HepG2 (cell line): ENCODE results near the gene AGO4. TPM values are rescaled to one million over a fixed set of nuclear protein-coding genes. Genes with fewer than 3 reads are reported as not detected.
A peak's percentile ranks its signal among the peaks of the same experiment; 100 is the strongest.

Experiments
- GPN1 ChIP-seq: sonication (generic); formaldehyde crosslinking; IDR thresholded peaks from 2 replicates; pipeline ENCODE4 v1.5.1; 2020; ENCODE audit warnings: missing genetic modification reagents, borderline replicate concordance
- KLF15 ChIP-seq: sonication (generic); formaldehyde crosslinking; IDR thresholded peaks from 2 replicates; pipeline ENCODE4 v1.8.1; 2023; ENCODE audit warnings: borderline replicate concordance, mild to moderate bottlenecking, inconsistent platforms, missing genetic modification reagents, mixed read lengths
- KLF6 ChIP-seq: IDR thresholded peaks from 2 replicates; pipeline ENCODE4 v1.8.0; 2016; ENCODE audit warnings: missing biosample characterization, missing genetic modification reagents
- NFRKB ChIP-seq: fragments of 450-650 bp; IDR thresholded peaks from 2 replicates; pipeline ENCODE4 v1.6.1; 2017
- SOX6 ChIP-seq, 2 experiments: fragments of 450-650 bp in 1 of 2; sonication (generic) in 1 of 2; formaldehyde crosslinking in 1 of 2; IDR thresholded peaks; 2 replicates each; pipeline versions ENCODE4 v1.4.0 to v1.6.1; 2017 to 2020; ENCODE audit warnings: antibody characterized with exemption in 1 of 2, mild to moderate bottlenecking in 1 of 2, missing genetic modification reagents in 1 of 2
- TOE1 ChIP-seq: sonication (generic); formaldehyde crosslinking; IDR thresholded peaks from 2 replicates; pipeline ENCODE4 v1.4.0; 2020; ENCODE audit warnings: mild to moderate bottlenecking, missing genetic modification reagents
- ZFY ChIP-seq: sonication (generic); formaldehyde crosslinking; IDR thresholded peaks from 2 replicates; pipeline ENCODE4 v1.4.0; 2020; ENCODE audit warnings: missing genetic modification reagents
- ZNF569 ChIP-seq: sonication (generic); formaldehyde crosslinking; IDR thresholded peaks from 2 replicates; pipeline ENCODE4 v1.5.0; 2020; ENCODE audit warnings: mild to moderate bottlenecking, missing genetic modification reagents, moderate library complexity, borderline replicate concordance
- ZNF724P ChIP-seq: sonication (generic); formaldehyde crosslinking; IDR thresholded peaks from 2 replicates; pipeline ENCODE4 v1.8.0; 2022; ENCODE audit warnings: missing genetic modification reagents, borderline replicate concordance
- ZNF777 ChIP-seq: sonication (generic); formaldehyde crosslinking; IDR thresholded peaks from 2 replicates; pipeline ENCODE4 v1.4.0; 2020; ENCODE audit warnings: missing genetic modification reagents
- ZNF841 ChIP-seq: sonication (generic); formaldehyde crosslinking; IDR thresholded peaks from 2 replicates; pipeline ENCODE4 v1.8.1; 2023; ENCODE audit warnings: missing genetic modification reagents, borderline replicate concordance
- polyA plus RNA-seq, 8 experiments: library from polyadenylated mRNA; depleted of rRNA in 3 of 8; stranded (reverse) in 7 of 8; unstranded in 1 of 8; fragments of >200 nt; fragmentation: Illumina TruSeq in 4 of 8; extraction: Trizol in 4 of 8; gene quantifications; 2 replicates each; pipeline versions ENCODE4 v1.2.1 to v1.2.3, GENCODE V29; 2011 to 2016; ENCODE audit warnings: low read depth in 4 of 8, missing spikeins in 1 of 8, mixed read lengths in 1 of 8; ENCODE audit not compliant: insufficient read depth in 1 of 8
- total RNA-seq, 5 experiments: library from RNA; depleted of rRNA; stranded (reverse); fragments of >200 nt; fragmentation: Illumina TruSeq; extraction: Trizol; gene quantifications; 2 replicates each; pipeline ENCODE4 v1.2.3, GENCODE V29; 2016; ENCODE audit warnings: low read depth in 1 of 5
- TF ChIP-seq, protein P1 (sequence below): sonication (generic); formaldehyde crosslinking; IDR thresholded peaks from 2 replicates; pipeline ENCODE4 v1.5.0; 2020; ENCODE audit warnings: mild to moderate bottlenecking, missing genetic modification reagents
- TF ChIP-seq, protein P2 (sequence below): sonication (generic); formaldehyde crosslinking; IDR thresholded peaks from 2 replicates; pipeline ENCODE4 v1.9.0; 2021; ENCODE audit warnings: missing genetic modification reagents, borderline replicate concordance

AGO4 gene
- total and polyA plus RNA-seq, 2 of the 13 experiments (the other 11 are each of a cell fraction or from before 2014, with no cell fraction given), result 6.0 to 13.8 TPM

DNA sequence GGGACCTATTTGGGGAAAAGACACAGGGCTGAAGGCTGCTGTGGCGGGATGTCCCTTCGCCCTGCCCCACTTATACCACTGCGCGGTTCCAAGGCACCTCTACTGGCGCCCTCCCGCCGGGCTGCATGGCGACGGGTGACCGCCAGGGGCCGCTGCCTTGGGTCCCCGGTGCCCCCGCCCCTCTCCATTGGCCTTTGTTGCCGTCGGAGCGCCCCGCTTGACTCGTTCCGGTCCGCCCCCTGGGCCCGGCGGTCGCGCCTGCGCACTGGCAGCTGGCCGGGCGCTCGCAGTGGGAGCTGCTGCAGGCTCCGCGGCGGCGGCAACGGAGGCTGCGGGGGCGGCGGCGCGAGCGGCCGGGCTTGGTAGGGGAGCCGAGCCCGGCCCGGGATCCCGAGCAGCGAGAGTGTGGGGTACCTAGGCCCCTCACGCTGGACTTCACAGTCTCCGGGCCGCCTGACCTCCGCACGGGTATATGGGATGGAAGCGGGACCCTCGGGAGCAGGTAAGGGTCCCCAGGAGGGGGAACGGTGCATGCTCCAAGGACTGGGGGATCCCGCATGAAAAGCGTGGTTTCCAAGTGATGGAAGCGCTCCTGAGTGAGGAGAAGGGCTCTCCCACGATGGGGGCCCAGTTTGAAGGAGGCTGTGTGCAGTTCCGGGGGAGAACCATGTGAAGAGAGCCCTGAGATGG lies 75.3 kb downstream of the AGO4 start, which contains the start of gene AGO1 (continued):
- TF ChIP-seq, protein P1, sequence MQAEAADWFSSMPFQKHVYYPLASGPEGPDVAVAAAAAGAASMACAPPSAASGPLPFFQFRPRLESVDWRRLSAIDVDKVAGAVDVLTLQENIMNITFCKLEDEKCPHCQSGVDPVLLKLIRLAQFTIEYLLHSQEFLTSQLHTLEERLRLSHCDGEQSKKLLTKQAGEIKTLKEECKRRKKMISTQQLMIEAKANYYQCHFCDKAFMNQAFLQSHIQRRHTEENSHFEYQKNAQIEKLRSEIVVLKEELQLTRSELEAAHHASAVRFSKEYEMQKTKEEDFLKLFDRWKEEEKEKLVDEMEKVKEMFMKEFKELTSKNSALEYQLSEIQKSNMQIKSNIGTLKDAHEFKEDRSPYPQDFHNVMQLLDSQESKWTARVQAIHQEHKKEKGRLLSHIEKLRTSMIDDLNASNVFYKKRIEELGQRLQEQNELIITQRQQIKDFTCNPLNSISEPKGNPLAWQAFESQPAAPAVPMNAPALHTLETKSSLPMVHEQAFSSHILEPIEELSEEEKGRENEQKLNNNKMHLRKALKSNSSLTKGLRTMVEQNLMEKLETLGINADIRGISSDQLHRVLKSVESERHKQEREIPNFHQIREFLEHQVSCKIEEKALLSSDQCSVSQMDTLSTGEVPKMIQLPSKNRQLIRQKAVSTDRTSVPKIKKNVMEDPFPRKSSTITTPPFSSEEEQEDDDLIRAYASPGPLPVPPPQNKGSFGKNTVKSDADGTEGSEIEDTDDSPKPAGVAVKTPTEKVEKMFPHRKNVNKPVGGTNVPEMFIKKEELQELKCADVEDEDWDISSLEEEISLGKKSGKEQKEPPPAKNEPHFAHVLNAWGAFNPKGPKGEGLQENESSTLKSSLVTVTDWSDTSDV (CRISPR knock-in tag), result no peak
- TF ChIP-seq ZFY, result peak; percentile 82
- no peak for TF ChIP-seq KLF15 (CRISPR knock-in tag)
- no peak for TF ChIP-seq ZNF724P (CRISPR knock-in tag)
- no peak for TF ChIP-seq SOX6 (IDR thresholded peaks at IDR 0.05)
- no peak for TF ChIP-seq SOX6 (CRISPR knock-in tag; IDR thresholded peaks at IDR 0.05)
- peak; percentile 96 for TF ChIP-seq ZNF777 (CRISPR knock-in tag)
- TF ChIP-seq ZNF569, result no peak
- TF ChIP-seq NFRKB, result no peak
- no peak for TF ChIP-seq ZNF841
- TF ChIP-seq GPN1 (CRISPR knock-in tag), result no peak
- no peak for TF ChIP-seq TOE1 (CRISPR knock-in tag)
- TF ChIP-seq, protein P2, sequence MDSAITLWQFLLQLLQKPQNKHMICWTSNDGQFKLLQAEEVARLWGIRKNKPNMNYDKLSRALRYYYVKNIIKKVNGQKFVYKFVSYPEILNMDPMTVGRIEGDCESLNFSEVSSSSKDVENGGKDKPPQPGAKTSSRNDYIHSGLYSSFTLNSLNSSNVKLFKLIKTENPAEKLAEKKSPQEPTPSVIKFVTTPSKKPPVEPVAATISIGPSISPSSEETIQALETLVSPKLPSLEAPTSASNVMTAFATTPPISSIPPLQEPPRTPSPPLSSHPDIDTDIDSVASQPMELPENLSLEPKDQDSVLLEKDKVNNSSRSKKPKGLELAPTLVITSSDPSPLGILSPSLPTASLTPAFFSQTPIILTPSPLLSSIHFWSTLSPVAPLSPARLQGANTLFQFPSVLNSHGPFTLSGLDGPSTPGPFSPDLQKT (CRISPR knock-in tag), result no peak
- no peak for TF ChIP-seq KLF6
